Fibroblast of skin of left biceps (primary cell): Measurements from ENCODE around the gene PF4V1.

Experiments used
- DNase-seq, 2 experiments: peaks; one replicate each; pipeline ENCODE4 v3.0.0-alpha.2; 2013; ENCODE audit warnings: low read depth in 2 of 2

The PF4V1 gene

GRCh38 chr4:73853246-73853704 is at the start of gene PF4V1:
PF4V1 (plus strand) TSS chr4:73853296; CDS start chr4:73853363, 67 bp downstream.
- no peak for DNase-seq

- no peak for DNase-seq
Measured at GRCh38 chr4:73810191-73810590, 42.9 kb upstream of the PF4V1 start.

GRCh38 chr4:73811841-73812240 is 41.3 kb upstream of the PF4V1 start:
- DNase-seq, result no peak

GRCh38 chr4:73814679-73815078 is 38.4 kb upstream of the PF4V1 start:
- DNase-seq, result no peak

GRCh38 chr4:73815145-73815544 is 38.0 kb upstream of the PF4V1 start:
- DNase-seq, result no peak

- peak; percentile 86 to 88 for DNase-seq
Measured at GRCh38 chr4:73816814-73817213, 36.3 kb upstream of the PF4V1 start.

- DNase-seq, result no peak
Measured at GRCh38 chr4:73817341-73817740, 35.8 kb upstream of the PF4V1 start.

- DNase-seq, result no peak
Measured at GRCh38 chr4:73821325-73821724, 31.8 kb upstream of the PF4V1 start.

- DNase-seq, result no peak
Measured at GRCh38 chr4:73822389-73822788, 30.7 kb upstream of the PF4V1 start.

- no peak for DNase-seq
Measured at GRCh38 chr4:73822812-73823504, 30.1 kb upstream of the PF4V1 start.

GRCh38 chr4:73823760-73824159 is 29.3 kb upstream of the PF4V1 start:
- no peak for DNase-seq

GRCh38 chr4:73828956-73829355 is 24.1 kb upstream of the PF4V1 start:
- DNase-seq, result no peak

- DNase-seq, result peak; percentile 70 to 75
Measured at GRCh38 chr4:73831569-73831968, 21.5 kb upstream of the PF4V1 start.

GRCh38 chr4:73832651-73833237 is 20.4 kb upstream of the PF4V1 start:
- DNase-seq, result peak; percentile 51 to 69

GRCh38 chr4:73836373-73837279 is 16.5 kb upstream of the PF4V1 start, which contains the start of gene CXCL6:
CXCL6 (plus strand) TSS chr4:73836678; CDS start chr4:73836751, 73 bp downstream.
- DNase-seq, result no peak

GRCh38 chr4:73839071-73839470 is 14.0 kb upstream of the PF4V1 start:
- DNase-seq, result no peak

- DNase-seq, result no peak
Measured at GRCh38 chr4:73839715-73840114, 13.4 kb upstream of the PF4V1 start.

- no peak for DNase-seq
Measured at GRCh38 chr4:73841243-73841925, 11.7 kb upstream of the PF4V1 start.

- DNase-seq, result no peak
Measured at GRCh38 chr4:73842696-73843095, 10.4 kb upstream of the PF4V1 start.

- no peak for DNase-seq
Measured at GRCh38 chr4:73843369-73843768, 9.7 kb upstream of the PF4V1 start.

GRCh38 chr4:73844345-73844744 is 8.8 kb upstream of the PF4V1 start:
- no peak for DNase-seq

- no peak for DNase-seq
Measured at GRCh38 chr4:73844806-73845205, 8.3 kb upstream of the PF4V1 start.
